Measurements from ENCODE around the gene ALDH2. TPM values are rescaled to one million over a fixed set of nuclear protein-coding genes. Genes with fewer than 3 reads are reported as not detected.
"Not testable (repeated sequence)": the region's sequence is repeated elsewhere in the genome, so short reads cannot be mapped to it uniquely, and the experiment has no call there.

ALDH2 gene
- 100 to 1,000 TPM; 151 to 179 (median 157) TPM for total RNA-seq

DNA sequence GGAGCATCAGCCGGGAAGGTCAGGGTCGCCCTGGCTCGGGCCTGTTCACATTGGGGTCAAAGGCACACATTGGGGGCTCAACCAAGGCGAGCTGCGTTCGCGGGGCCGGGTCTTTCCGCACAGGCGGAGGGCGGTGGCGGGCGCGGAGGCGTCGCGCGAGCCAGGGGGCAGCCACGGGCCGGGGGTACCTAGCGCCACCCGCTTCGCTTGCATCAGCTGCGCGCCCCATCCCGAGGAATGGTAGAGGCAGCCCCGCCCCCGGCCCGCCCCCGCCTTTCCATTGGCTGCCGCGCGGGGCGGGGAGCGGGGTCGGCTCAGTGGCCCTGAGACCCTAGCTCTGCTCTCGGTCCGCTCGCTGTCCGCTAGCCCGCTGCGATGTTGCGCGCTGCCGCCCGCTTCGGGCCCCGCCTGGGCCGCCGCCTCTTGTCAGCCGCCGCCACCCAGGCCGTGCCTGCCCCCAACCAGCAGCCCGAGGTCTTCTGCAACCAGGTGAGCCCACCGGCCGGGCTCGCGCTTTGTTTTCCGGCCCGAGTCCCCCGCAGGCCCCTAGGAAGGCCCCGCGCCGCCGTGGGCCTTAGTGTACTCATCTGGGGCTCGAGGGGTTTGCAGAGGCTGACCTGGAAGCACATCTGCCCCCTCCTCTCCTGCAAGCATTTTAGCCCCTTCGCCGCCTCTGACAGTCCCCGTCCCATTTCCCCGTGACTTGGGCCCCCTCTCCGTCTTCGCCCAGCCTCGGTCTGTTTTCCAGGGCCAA, at the start of gene ALDH2:
Gene ALDH2, plus strand, starts transcription at position 326 of the 754 bp plus-strand sequence. Its CDS starts 50 bp downstream, at position 376.
- H3K4me3 ChIP-seq (ENCODE audit: low read depth, poor library complexity, severe bottlenecking): peak within 1 kb of the TSS; percentile 71
- DNase-seq (ENCODE audit: low spot score in 2 of 2): peak in 1 of 2 donors; percentile 94
- 1 to 4% methylated on average over 33 to 37 of the region's 73 CpGs for WGBS, 2 donors
- intact Hi-C loops (cut with DNase I; ENCODE audit: low total_unique reads): no loop called here
- TF ChIP-seq POLR2A (IDR thresholded peaks at IDR 0.05): no peak
- TF ChIP-seq, protein P1, sequence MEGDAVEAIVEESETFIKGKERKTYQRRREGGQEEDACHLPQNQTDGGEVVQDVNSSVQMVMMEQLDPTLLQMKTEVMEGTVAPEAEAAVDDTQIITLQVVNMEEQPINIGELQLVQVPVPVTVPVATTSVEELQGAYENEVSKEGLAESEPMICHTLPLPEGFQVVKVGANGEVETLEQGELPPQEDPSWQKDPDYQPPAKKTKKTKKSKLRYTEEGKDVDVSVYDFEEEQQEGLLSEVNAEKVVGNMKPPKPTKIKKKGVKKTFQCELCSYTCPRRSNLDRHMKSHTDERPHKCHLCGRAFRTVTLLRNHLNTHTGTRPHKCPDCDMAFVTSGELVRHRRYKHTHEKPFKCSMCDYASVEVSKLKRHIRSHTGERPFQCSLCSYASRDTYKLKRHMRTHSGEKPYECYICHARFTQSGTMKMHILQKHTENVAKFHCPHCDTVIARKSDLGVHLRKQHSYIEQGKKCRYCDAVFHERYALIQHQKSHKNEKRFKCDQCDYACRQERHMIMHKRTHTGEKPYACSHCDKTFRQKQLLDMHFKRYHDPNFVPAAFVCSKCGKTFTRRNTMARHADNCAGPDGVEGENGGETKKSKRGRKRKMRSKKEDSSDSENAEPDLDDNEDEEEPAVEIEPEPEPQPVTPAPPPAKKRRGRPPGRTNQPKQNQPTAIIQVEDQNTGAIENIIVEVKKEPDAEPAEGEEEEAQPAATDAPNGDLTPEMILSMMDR (IDR thresholded peaks at IDR 0.05): no peak

DNA sequence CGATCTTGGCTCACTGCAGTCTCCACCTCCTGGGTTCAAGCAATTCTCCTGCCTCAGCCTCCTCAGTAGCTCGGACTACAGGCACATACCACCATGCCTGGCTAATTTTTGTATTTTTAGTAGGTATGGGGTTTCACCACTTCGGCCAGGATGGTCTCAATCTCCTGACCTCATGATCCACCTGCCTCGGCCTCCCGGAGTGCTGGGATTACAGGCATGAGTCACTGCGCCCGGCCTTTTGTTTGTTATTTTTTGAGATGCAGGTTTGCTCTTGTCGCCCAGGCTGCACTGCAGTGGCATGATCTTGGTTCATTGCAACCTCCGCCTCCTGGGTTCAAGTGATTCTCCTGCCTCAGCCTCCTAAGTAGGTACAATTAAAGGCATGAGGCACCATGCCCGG, 47.4 kb upstream of the ALDH2 start:
- not testable (repeated sequence) for H3K4me3 ChIP-seq (ENCODE audit: low read depth, poor library complexity, severe bottlenecking); DNase-seq (ENCODE audit: low spot score in 2 of 2)
- intact Hi-C loops (cut with DNase I; ENCODE audit: low total_unique reads): loop anchor here (5.0 kb wide), 1 partner anchor 1698 kb away; no protein-coding TSS in a partner anchor
- WGBS, 2 donors: 91% methylated on average over 10 of the region's 10 CpGs

DNA sequence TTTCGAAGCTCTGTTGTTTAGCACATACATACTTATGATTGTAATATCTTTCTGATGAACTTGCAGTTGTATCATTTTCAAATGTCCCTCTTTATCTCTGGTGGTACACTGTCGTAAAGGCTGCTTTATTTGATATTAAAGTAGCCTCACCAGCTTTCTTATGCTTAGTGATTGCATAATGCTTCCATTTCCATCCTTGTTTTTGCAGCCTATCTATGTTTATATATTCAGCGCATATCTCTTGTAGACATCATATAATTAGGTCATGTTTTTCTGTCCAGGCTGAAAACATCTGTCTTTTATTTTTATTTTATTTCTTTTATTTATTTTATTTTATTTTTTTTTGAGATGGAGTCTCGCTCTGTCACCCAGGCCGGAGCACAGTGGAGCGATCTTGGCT, 46.3 kb upstream of the ALDH2 start:
- intact Hi-C loops (cut with DNase I; ENCODE audit: low total_unique reads): no loop called here
- WGBS, 2 donors: 97 to 99% methylated on average over 6 of the region's 6 CpGs

DNA sequence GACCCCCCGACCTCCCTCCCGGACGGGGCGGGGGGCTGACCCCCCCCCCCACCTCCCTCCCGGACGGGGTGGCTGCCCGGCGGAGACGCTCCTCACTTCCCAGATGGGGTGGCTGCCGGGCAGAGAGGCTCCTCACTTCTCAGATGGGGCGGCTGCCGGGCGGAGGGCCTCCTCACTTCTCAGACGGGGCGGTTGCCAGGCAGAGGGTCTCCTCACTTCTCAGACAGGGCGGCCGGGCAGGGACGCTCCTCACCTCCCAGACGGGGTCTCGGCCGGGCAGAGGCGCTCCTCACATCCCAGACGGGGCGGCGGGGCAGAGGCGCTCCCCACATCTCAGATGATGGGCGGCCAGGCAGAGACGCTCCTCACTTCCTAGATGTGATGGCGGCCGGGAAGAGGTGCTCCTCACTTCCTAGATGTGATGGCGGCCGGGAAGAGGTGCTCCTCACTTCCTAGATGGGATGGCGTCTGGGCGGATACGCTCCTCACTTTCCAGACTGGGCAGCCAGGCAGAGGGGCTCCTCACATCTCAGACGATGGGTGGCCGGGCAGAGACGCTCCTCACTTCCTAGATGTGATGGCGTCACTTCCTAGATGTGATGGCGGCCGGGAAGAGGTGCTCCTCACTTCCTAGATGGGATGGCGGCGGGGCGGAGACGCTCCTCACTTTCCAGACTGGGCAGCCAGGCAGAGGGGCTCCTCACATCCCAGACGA, 42.9 kb upstream of the ALDH2 start:
- DNase-seq (ENCODE audit: low spot score in 2 of 2); H3K4me3 ChIP-seq (ENCODE audit: low read depth, poor library complexity, severe bottlenecking); intact Hi-C loops (cut with DNase I; ENCODE audit: low total_unique reads): not testable (repeated sequence)
- WGBS, 2 donors: 98 to 99% methylated on average over 19 to 34 of the region's 46 CpGs

More for the DNA sequence above, 46.3 kb upstream of the ALDH2 start:
- no peak for DNase-seq (ENCODE audit: low spot score in 2 of 2)
- no peak for TF ChIP-seq POLR2A (IDR thresholded peaks at IDR 0.05)
- TF ChIP-seq, protein P1 (IDR thresholded peaks at IDR 0.05): no peak
- H3K4me3 ChIP-seq (ENCODE audit: low read depth, poor library complexity, severe bottlenecking): no peak overlapping the region

DNA sequence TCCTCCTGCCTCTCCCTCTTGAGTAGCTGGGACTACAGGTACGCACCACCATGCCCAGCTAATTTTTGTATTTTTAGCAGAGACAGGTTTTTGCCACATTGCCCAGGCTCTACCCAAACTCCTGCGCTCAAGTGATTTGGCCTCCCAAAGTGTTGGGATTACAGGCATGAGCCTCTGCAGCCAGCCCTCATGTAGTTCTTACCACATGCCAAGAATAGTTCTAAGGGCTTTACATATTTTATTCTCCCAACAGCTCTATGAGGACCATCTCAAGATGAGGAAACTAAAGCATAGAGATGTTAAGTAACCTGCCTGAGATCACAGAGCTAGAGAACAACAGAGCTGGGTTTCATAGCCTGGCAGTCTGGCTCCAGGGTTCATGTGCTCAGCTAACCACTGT, 37.9 kb upstream of the ALDH2 start:
- 93 to 98% methylated on average over 2 of the region's 2 CpGs for WGBS, 2 donors
- H3K4me3 ChIP-seq (ENCODE audit: low read depth, poor library complexity, severe bottlenecking): no peak overlapping the region
- TF ChIP-seq POLR2A (IDR thresholded peaks at IDR 0.05): no peak
- TF ChIP-seq, protein P1 (IDR thresholded peaks at IDR 0.05): no peak
- no peak for DNase-seq (ENCODE audit: low spot score in 2 of 2)
- intact Hi-C loops (cut with DNase I; ENCODE audit: low total_unique reads): no loop called here

DNA sequence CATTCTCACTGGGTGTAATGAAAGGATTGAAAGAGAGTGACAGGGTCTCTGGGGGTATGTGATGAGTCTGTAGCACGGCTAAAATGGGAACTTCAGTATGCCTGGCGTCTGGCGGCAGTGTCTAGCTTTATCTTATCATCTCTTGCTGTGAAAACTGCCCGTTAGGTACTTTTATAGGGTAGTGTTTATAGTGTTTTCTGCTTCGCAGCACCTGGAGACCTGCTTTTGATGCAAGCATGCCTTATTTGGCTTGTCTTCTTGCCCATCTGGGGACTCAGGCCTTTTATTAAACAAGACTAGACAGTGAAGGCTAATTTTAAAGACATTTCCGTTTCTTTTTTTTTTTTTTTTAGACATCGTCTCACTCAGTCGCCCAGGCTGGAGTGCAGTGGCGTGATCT, 36.3 kb upstream of the ALDH2 start:
- DNase-seq (ENCODE audit: low spot score in 2 of 2): no peak
- no peak overlapping the region for H3K4me3 ChIP-seq (ENCODE audit: low read depth, poor library complexity, severe bottlenecking)
- 89 to 93% methylated on average over 9 of the region's 9 CpGs for WGBS, 2 donors
- TF ChIP-seq, protein P1 (IDR thresholded peaks at IDR 0.05): no peak
- no peak for TF ChIP-seq POLR2A (IDR thresholded peaks at IDR 0.05)
- intact Hi-C loops (cut with DNase I; ENCODE audit: low total_unique reads): no loop called here
